MM.1S (cell line): ENCODE data around the gene VLDLR.

Experiments
- DNase-seq: peaks from one replicate; pipeline ENCODE4 v3.0.0-alpha.2; 2015
- H2AFZ ChIP-seq: fragments of 300-600 bp; sonication (generic); 2 replicates; pipeline ENCODE4 v1.6.0; 2016; ENCODE audit warnings: antibody characterized with exemption, low read length
- H3F3A ChIP-seq: fragments of 300-600 bp; sonication (generic); 2 replicates; pipeline ENCODE4 v1.6.1; 2016; ENCODE audit warnings: mild to moderate bottlenecking, antibody characterized with exemption, low read length, moderate library complexity, mixed read lengths; ENCODE audit not compliant: insufficient read depth
- H3K27ac ChIP-seq: fragments of 300-600 bp; sonication (generic); 2 replicates; pipeline ENCODE4 v1.5.1; 2016; ENCODE audit warnings: mild to moderate bottlenecking, low read length
- H3K27me3 ChIP-seq: fragments of 300-600 bp; sonication (generic); replicated peaks from 2 replicates; pipeline ENCODE4 v1.6.0; 2016; ENCODE audit warnings: low read length; ENCODE audit not compliant: insufficient read depth
- H3K36me3 ChIP-seq: fragments of 300-600 bp; sonication (generic); replicated peaks from 2 replicates; pipeline ENCODE4 v1.6.1; 2016; ENCODE audit warnings: mild to moderate bottlenecking, low read length, mixed read lengths; ENCODE audit not compliant: insufficient read depth
- H3K4me1 ChIP-seq: fragments of 300-600 bp; sonication (generic); 2 replicates; pipeline ENCODE4 v1.6.1; 2016; ENCODE audit warnings: low read length, mixed read lengths
- H3K4me2 ChIP-seq: fragments of 300-600 bp; sonication (generic); 2 replicates; pipeline ENCODE4 v1.6.0; 2016; ENCODE audit warnings: low read depth, low read length
- H3K4me3 ChIP-seq: fragments of 300-600 bp; sonication (generic); 2 replicates; pipeline ENCODE4 v1.5.1; 2016; ENCODE audit warnings: low read length, mixed read lengths
- H3K79me2 ChIP-seq: fragments of 300-600 bp; sonication (generic); 2 replicates; pipeline ENCODE4 v1.6.1; 2016; ENCODE audit warnings: mixed run types, low read length, mixed read lengths
- H3K9ac ChIP-seq: fragments of 300-600 bp; sonication (generic); 2 replicates; pipeline ENCODE4 v1.6.1; 2016; ENCODE audit warnings: low read length, mixed read lengths
- H3K9me2 ChIP-seq: fragments of 300-600 bp; sonication (generic); replicated peaks from 2 replicates; pipeline ENCODE4 v1.6.1; 2016; ENCODE audit warnings: mild to moderate bottlenecking, low read length, mixed read lengths; ENCODE audit not compliant: insufficient read depth
- H3K9me3 ChIP-seq: fragments of 300-600 bp; sonication (generic); replicated peaks from 2 replicates; pipeline ENCODE4 v1.6.1; 2016; ENCODE audit warnings: mild to moderate bottlenecking, low read length, mixed read lengths; ENCODE audit not compliant: insufficient read depth
- H4K20me1 ChIP-seq: fragments of 300-600 bp; sonication (generic); 2 replicates; pipeline ENCODE4 v1.6.1; 2016; ENCODE audit warnings: mild to moderate bottlenecking, low read length, moderate library complexity, mixed read lengths; ENCODE audit not compliant: insufficient read depth
- EZH2 ChIP-seq: fragments of 300-600 bp; sonication (generic); optimal IDR thresholded peaks from 2 replicates; pipeline ENCODE3; 2017; ENCODE audit warnings: low read depth, mild to moderate bottlenecking, antibody characterized with exemption, low read length, mixed read lengths
- EZH2phosphoT487 ChIP-seq: fragments of 300-600 bp; sonication (generic); IDR thresholded peaks from 2 replicates; pipeline ENCODE4 v1.6.1; 2018; ENCODE audit warnings: antibody characterized with exemption, low read length
- TF ChIP-seq, protein P1 (sequence below): fragments of 300-600 bp; sonication (generic); IDR thresholded peaks from 2 replicates; pipeline ENCODE4 v1.5.1; 2016; ENCODE audit warnings: antibody characterized with exemption, low read length, mixed read lengths

The VLDLR gene

DNA sequence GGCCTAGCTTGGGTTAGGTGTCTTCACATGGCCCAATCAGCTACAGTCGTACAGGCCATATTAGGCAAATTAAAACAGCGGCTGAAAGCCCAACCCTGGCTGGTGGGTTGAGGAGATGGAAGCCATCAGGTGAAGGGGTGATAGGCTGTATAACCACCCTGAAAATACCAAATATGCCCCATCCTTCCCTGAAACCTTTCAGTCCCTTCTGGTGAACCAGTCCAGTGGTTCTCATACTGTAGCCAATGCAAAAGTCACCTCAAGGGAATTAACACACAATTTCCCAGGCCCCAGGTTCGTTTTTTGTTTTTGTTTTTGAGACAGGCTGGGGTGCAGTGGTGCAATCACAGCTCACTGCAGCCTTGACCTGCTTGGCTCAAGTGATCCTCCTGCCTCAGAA, 75.9 kb downstream of the VLDLR start:
- Histone ChIP-seq H3K27me3 (no peaks in the 10 kb centered on the region), H3K9me2 (no peaks in the 10 kb centered on the region), H4K20me1 (no peaks in the 10 kb centered on the region), H2AFZ (no peak overlapping the region), H3K79me2 (no peaks in the 10 kb centered on the region), H3K9me3 (no peaks in the 10 kb centered on the region), H3F3A (no peaks in the 10 kb centered on the region), H3K4me2 (no peak overlapping the region), H3K36me3 (no peaks in the 10 kb centered on the region), H3K4me3 (no peak overlapping the region), H3K9ac (no peak overlapping the region), H3K27ac (no peak overlapping the region), H3K4me1 (no peaks in the 10 kb centered on the region)
- TF ChIP-seq EZH2 (no peak), EZH2phosphoT487 (no peak)
- TF ChIP-seq, protein P1, sequence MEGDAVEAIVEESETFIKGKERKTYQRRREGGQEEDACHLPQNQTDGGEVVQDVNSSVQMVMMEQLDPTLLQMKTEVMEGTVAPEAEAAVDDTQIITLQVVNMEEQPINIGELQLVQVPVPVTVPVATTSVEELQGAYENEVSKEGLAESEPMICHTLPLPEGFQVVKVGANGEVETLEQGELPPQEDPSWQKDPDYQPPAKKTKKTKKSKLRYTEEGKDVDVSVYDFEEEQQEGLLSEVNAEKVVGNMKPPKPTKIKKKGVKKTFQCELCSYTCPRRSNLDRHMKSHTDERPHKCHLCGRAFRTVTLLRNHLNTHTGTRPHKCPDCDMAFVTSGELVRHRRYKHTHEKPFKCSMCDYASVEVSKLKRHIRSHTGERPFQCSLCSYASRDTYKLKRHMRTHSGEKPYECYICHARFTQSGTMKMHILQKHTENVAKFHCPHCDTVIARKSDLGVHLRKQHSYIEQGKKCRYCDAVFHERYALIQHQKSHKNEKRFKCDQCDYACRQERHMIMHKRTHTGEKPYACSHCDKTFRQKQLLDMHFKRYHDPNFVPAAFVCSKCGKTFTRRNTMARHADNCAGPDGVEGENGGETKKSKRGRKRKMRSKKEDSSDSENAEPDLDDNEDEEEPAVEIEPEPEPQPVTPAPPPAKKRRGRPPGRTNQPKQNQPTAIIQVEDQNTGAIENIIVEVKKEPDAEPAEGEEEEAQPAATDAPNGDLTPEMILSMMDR: no peak
- DNase-seq: no peak

DNA sequence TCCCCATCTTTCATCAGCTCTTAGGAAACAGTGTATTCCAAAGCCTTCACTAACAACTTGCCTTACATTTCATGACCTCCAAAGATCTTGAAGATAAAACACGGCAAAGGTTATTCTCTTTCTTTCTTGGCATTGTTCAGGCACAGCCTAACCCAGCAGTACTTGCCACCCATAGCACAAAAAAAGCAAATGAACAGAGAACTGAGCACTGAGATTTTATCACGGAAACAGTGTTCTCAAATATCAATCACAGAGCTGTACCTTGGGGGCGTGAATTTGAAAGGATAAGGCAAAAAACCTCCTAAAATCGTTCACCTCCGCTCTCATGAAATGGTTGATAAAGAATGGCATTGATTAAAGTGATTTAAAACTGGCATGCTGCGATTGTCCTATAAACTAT, 78.8 kb downstream of the VLDLR start:
- no peaks in the 10 kb centered on the region for H4K20me1 ChIP-seq
- H3K36me3 ChIP-seq: no peaks in the 10 kb centered on the region
- H2AFZ ChIP-seq: no peak overlapping the region
- no peak overlapping the region for H3K4me2 ChIP-seq
- H3K27ac ChIP-seq: no peak overlapping the region
- H3K4me1 ChIP-seq: no peaks in the 10 kb centered on the region
- no peaks in the 10 kb centered on the region for H3K9me2 ChIP-seq
- no peaks in the 10 kb centered on the region for H3K27me3 ChIP-seq
- no peak overlapping the region for H3K4me3 ChIP-seq
- TF ChIP-seq EZH2phosphoT487 (no peak), EZH2 (no peak)
- TF ChIP-seq, protein P1: no peak
- H3K79me2 ChIP-seq: no peaks in the 10 kb centered on the region
- H3F3A ChIP-seq: no peaks in the 10 kb centered on the region
- DNase-seq: no peak
- no peaks in the 10 kb centered on the region for H3K9me3 ChIP-seq
- no peak overlapping the region for H3K9ac ChIP-seq

DNA sequence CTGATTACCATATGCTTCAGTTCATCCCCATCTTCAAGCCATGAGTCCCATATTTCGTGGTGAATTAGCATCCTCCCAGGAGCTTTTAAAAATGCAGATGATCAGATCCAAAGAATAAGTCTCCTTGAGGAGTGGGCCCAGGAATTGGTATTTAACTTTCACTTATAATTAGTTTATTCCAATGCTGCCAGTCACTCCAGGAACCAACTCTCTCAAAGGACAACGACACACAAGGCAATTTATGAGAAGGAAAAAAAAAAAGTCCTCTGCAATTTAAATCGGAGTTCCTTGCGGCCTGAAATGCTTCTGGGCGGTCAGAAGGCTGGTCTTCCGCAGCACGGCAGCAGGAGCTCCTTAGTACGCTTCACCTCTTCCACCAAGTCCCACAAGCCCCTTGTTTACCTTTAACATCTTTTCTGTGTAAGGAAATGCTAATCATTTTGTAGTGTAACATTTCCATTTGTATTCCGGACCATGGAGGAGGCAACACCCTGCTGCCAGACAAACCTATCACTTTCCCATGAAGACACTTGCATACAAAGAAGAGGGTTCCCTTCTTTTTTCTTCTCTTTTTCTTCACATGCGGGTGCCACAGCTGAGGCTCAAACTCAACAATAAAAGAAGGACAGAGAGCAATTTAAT, 79.4 kb downstream of the VLDLR start:
- H3K4me2 ChIP-seq: no peak overlapping the region
- H3K9ac ChIP-seq: no peak overlapping the region

More for the DNA sequence above, 79.4 kb downstream of the VLDLR start:
- Histone ChIP-seq H3K9me3 (no peaks in the 10 kb centered on the region), H3K9me2 (no peaks in the 10 kb centered on the region), H2AFZ (no peak overlapping the region), H3K4me3 (no peak overlapping the region), H4K20me1 (no peaks in the 10 kb centered on the region), H3K4me1 (no peaks in the 10 kb centered on the region), H3K27ac (no peak overlapping the region), H3F3A (no peaks in the 10 kb centered on the region), H3K27me3 (no peaks in the 10 kb centered on the region), H3K36me3 (no peaks in the 10 kb centered on the region), H3K79me2 (no peaks in the 10 kb centered on the region)
- no peak for DNase-seq
- no peak for TF ChIP-seq EZH2
- TF ChIP-seq, protein P1: no peak
- TF ChIP-seq EZH2phosphoT487: no peak
